Vagina (tissue), 2 donors: ENCODE measurements around the gene RFX8.

Experiments used
- POLR2AphosphoS5 ChIP-seq, 2 donors: sonication (generic); formaldehyde crosslinking; IDR thresholded peaks; one replicate each; pipeline ENCODE4 v1.9.0; 2017; ENCODE audit warnings: antibody characterized with exemption in 2 of 2, mild to moderate bottlenecking in 2 of 2, low read depth in 1 of 2; ENCODE audit not compliant: insufficient read depth in 1 of 2
- TF ChIP-seq, protein P1 (sequence below), 3 experiments: fragments of 450-650 bp in 2 of 3; fragments of 200-600 bp in 1 of 3; sonication (generic) in 1 of 3; IDR thresholded peaks; one replicate each; pipeline ENCODE4 v1.5.1; 2017 to 2019; ENCODE audit warnings: antibody characterized with exemption in 3 of 3, mild to moderate bottlenecking in 2 of 3, moderate library complexity in 2 of 3

DNA sequence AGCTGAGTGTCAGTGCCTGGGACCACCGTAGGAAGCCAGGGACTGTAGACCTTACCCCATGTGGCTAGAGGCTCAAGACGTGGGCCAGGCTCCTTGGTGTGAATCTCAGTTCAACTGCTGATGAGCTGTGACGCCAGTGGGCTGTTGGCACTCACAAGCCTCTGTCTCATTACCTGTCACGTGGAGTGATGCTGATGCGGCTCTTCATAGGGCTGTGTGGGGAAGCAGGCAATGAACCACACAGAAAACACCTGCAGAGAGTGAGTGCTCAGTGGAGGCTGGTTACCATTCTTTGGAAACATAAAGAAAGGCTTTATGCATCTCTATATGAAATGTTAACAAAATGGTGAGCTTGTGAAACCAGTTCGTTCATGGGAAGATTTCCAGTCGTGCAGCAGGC is 123.7 kb downstream of the RFX8 start:
- TF ChIP-seq, protein P1, sequence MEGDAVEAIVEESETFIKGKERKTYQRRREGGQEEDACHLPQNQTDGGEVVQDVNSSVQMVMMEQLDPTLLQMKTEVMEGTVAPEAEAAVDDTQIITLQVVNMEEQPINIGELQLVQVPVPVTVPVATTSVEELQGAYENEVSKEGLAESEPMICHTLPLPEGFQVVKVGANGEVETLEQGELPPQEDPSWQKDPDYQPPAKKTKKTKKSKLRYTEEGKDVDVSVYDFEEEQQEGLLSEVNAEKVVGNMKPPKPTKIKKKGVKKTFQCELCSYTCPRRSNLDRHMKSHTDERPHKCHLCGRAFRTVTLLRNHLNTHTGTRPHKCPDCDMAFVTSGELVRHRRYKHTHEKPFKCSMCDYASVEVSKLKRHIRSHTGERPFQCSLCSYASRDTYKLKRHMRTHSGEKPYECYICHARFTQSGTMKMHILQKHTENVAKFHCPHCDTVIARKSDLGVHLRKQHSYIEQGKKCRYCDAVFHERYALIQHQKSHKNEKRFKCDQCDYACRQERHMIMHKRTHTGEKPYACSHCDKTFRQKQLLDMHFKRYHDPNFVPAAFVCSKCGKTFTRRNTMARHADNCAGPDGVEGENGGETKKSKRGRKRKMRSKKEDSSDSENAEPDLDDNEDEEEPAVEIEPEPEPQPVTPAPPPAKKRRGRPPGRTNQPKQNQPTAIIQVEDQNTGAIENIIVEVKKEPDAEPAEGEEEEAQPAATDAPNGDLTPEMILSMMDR (IDR thresholded peaks at IDR 0.05): no peak
- TF ChIP-seq POLR2AphosphoS5 (IDR thresholded peaks at IDR 0.05; ENCODE audit: insufficient read depth in 1 of 2, low read depth in 1 of 2): no peak
